T-helper 17 cell (primary cell): ENCODE results near the gene GALNT4. TPM values are rescaled to one million over a fixed set of nuclear protein-coding genes. Genes with fewer than 3 reads are reported as not detected.
A peak's percentile ranks its signal among the peaks of the same experiment; 100 is the strongest.

ENCODE experiments used
- ATAC-seq: fragments of 150-1000 bp; cut with Tn5 transposase; 2 replicates; pipeline ENCODE4 v1.10.0; 2021; ENCODE audit warnings: mild to moderate bottlenecking, moderate library complexity
- DNase-seq, 3 donors: peaks; one replicate each; pipeline versions ENCODE4 v3.0.0 to v3.0.0-alpha.2; 2020 to 2021
- H3K9me3 ChIP-seq: one replicate; pipeline ENCODE4 v1.7.0; 2013; ENCODE audit warnings: low read length, mild to moderate bottlenecking; ENCODE audit not compliant: control insufficient read depth, poor library complexity, severe bottlenecking
- H3K27ac Mint-ChIP-seq: one replicate; pipeline ENCODE4 v1.8.0; 2022; ENCODE audit warnings: mild to moderate bottlenecking, moderate library complexity, mixed read lengths
- H3K27me3 Mint-ChIP-seq: one replicate; pipeline ENCODE4 v1.8.0; 2022; ENCODE audit warnings: mixed read lengths
- H3K36me3 Mint-ChIP-seq: one replicate; pipeline ENCODE4 v1.8.0; 2022; ENCODE audit warnings: low read depth, mixed read lengths
- H3K4me1 Mint-ChIP-seq: one replicate; pipeline ENCODE4 v1.8.0; 2022; ENCODE audit warnings: mild to moderate bottlenecking, mixed read lengths
- H3K4me3 Mint-ChIP-seq: one replicate; pipeline ENCODE4 v1.8.0; 2022; ENCODE audit warnings: mild to moderate bottlenecking, moderate library complexity, mixed read lengths
- total RNA-seq, 4 donors: library from RNA in 2 of 4; stranded (reverse) in 2 of 4; gene quantifications; one replicate each; pipeline ENCODE4 v1.2.3 and lab custom pipeline; 2022 to 2026

The GALNT4 gene
- total RNA-seq, 2 donors from 2014 or later = 9.0 to 13.2 TPM

- Mint-ChIP-seq H3K4me3 (peak overlapping the region; percentile 95), H3K36me3 (peaks cover 2% of the 10 kb centered on the region), H3K27me3 (no peaks in the 10 kb centered on the region), H3K4me1 (peaks cover 36% of the 10 kb centered on the region), H3K27ac (peak overlapping the region; percentile 88)
- no peaks in the 10 kb centered on the region for H3K9me3 ChIP-seq
- ATAC-seq (no peak), DNase-seq (no peak)
Measured at GRCh38 chr12:89523843-89524540, 604 bp downstream of the GALNT4 start.

GRCh38 chr12:89523393-89523792 is 1.2 kb downstream of the GALNT4 start:
- Mint-ChIP-seq H3K4me3 (peak overlapping the region; percentile 95), H3K4me1 (peaks cover 38% of the 10 kb centered on the region), H3K27ac (peak overlapping the region; percentile 88), H3K36me3 (peaks cover 2% of the 10 kb centered on the region), H3K27me3 (no peaks in the 10 kb centered on the region)
- DNase-seq (no peak), ATAC-seq (no peak)
- no peaks in the 10 kb centered on the region for H3K9me3 ChIP-seq

GRCh38 chr12:89521364-89522223 is 3.0 kb downstream of the GALNT4 start:
- DNase-seq = no peak
- peaks cover 2% of the 10 kb centered on the region for H3K36me3 Mint-ChIP-seq
- H3K4me1 Mint-ChIP-seq = peaks cover 37% of the 10 kb centered on the region
- no peak overlapping the region for H3K27ac Mint-ChIP-seq
- ATAC-seq = no peak
- H3K27me3 Mint-ChIP-seq = no peaks in the 10 kb centered on the region
- H3K4me3 Mint-ChIP-seq = peak overlapping the region; percentile 69
- H3K9me3 ChIP-seq = no peaks in the 10 kb centered on the region

- Mint-ChIP-seq H3K36me3 (peaks cover 2% of the 10 kb centered on the region), H3K27me3 (no peaks in the 10 kb centered on the region), H3K4me1 (peaks cover 22% of the 10 kb centered on the region), H3K27ac (no peak overlapping the region), H3K4me3 (no peak overlapping the region)
- DNase-seq (no peak), ATAC-seq (no peak)
- no peaks in the 10 kb centered on the region for H3K9me3 ChIP-seq
Measured at GRCh38 chr12:89517720-89518119, 6.9 kb downstream of the GALNT4 start.

GRCh38 chr12:89516633-89517032 is 8.0 kb downstream of the GALNT4 start:
- H3K4me3 Mint-ChIP-seq = no peak overlapping the region

GRCh38 chr12:89514751-89515150 is 9.8 kb downstream of the GALNT4 start:
- no peaks in the 10 kb centered on the region for H3K36me3 Mint-ChIP-seq
- H3K9me3 ChIP-seq = no peaks in the 10 kb centered on the region
- no peaks in the 10 kb centered on the region for H3K27me3 Mint-ChIP-seq
- peaks cover 15% of the 10 kb centered on the region for H3K4me1 Mint-ChIP-seq
- ATAC-seq (no peak), DNase-seq (no peak)
- H3K4me3 Mint-ChIP-seq = no peak overlapping the region
- H3K27ac Mint-ChIP-seq = no peak overlapping the region

More at GRCh38 chr12:89516633-89517032, 8.0 kb downstream of the GALNT4 start:
- no peaks in the 10 kb centered on the region for H3K36me3 Mint-ChIP-seq
- ATAC-seq (no peak), DNase-seq (no peak)
- H3K27ac Mint-ChIP-seq = no peak overlapping the region
- peaks cover 16% of the 10 kb centered on the region for H3K4me1 Mint-ChIP-seq
- no peaks in the 10 kb centered on the region for H3K27me3 Mint-ChIP-seq
- H3K9me3 ChIP-seq = no peaks in the 10 kb centered on the region

GRCh38 chr12:89513544-89513943 is 11.1 kb downstream of the GALNT4 start:
- no peaks in the 10 kb centered on the region for H3K9me3 ChIP-seq
- H3K4me3 Mint-ChIP-seq = no peak overlapping the region
- no peak for ATAC-seq
- peaks cover 12% of the 10 kb centered on the region for H3K4me1 Mint-ChIP-seq
- H3K36me3 Mint-ChIP-seq = no peaks in the 10 kb centered on the region
- no peaks in the 10 kb centered on the region for H3K27me3 Mint-ChIP-seq
- no peak overlapping the region for H3K27ac Mint-ChIP-seq
- no peak for DNase-seq

GRCh38 chr12:89507015-89507824 is 17.4 kb downstream of the GALNT4 start:
- H3K4me1 Mint-ChIP-seq = peaks cover 23% of the 10 kb centered on the region
- H3K4me3 Mint-ChIP-seq = no peak overlapping the region
- H3K27me3 Mint-ChIP-seq = no peaks in the 10 kb centered on the region
- H3K9me3 ChIP-seq = no peaks in the 10 kb centered on the region
- peaks cover 4% of the 10 kb centered on the region for H3K36me3 Mint-ChIP-seq
- DNase-seq = no peak
- ATAC-seq = no peak
- no peak overlapping the region for H3K27ac Mint-ChIP-seq

GRCh38 chr12:89506050-89506449 is 18.5 kb downstream of the GALNT4 start:
- no peak overlapping the region for H3K27ac Mint-ChIP-seq
- no peak overlapping the region for H3K4me3 Mint-ChIP-seq
- no peak for DNase-seq
- H3K4me1 Mint-ChIP-seq = peaks cover 29% of the 10 kb centered on the region
- no peak for ATAC-seq
- H3K36me3 Mint-ChIP-seq = peaks cover 7% of the 10 kb centered on the region
- H3K9me3 ChIP-seq = no peaks in the 10 kb centered on the region
- no peaks in the 10 kb centered on the region for H3K27me3 Mint-ChIP-seq

GRCh38 chr12:89504560-89505346 is 19.8 kb downstream of the GALNT4 start:
- H3K27ac Mint-ChIP-seq = peak overlapping the region; percentile 43
- H3K4me3 Mint-ChIP-seq = no peak overlapping the region
- no peaks in the 10 kb centered on the region for H3K27me3 Mint-ChIP-seq
- H3K4me1 Mint-ChIP-seq = peaks cover 25% of the 10 kb centered on the region
- DNase-seq = no peak
- no peak for ATAC-seq
- H3K36me3 Mint-ChIP-seq = peaks cover 7% of the 10 kb centered on the region
- H3K9me3 ChIP-seq = no peaks in the 10 kb centered on the region

- H3K4me1 Mint-ChIP-seq = peaks cover 24% of the 10 kb centered on the region
- no peak for DNase-seq
- no peak overlapping the region for H3K4me3 Mint-ChIP-seq
- H3K27ac Mint-ChIP-seq = peak overlapping the region; percentile 34
- no peaks in the 10 kb centered on the region for H3K9me3 ChIP-seq
- peaks cover 13% of the 10 kb centered on the region for H3K36me3 Mint-ChIP-seq
- ATAC-seq = no peak
- no peaks in the 10 kb centered on the region for H3K27me3 Mint-ChIP-seq
Measured at GRCh38 chr12:89501793-89502192, 22.8 kb downstream of the GALNT4 start.

- peaks cover 21% of the 10 kb centered on the region for H3K4me1 Mint-ChIP-seq
- no peak for ATAC-seq
- no peak for DNase-seq
- H3K27ac Mint-ChIP-seq = no peak overlapping the region
- H3K9me3 ChIP-seq = no peaks in the 10 kb centered on the region
- no peak overlapping the region for H3K4me3 Mint-ChIP-seq
- H3K36me3 Mint-ChIP-seq = peaks cover 9% of the 10 kb centered on the region
- H3K27me3 Mint-ChIP-seq = no peaks in the 10 kb centered on the region
Measured at GRCh38 chr12:89499857-89500256, 24.7 kb downstream of the GALNT4 start.
